Activated CD8-positive, alpha-beta memory T cell treated with anti-CD3 and anti-CD28 coated beads, Interleukin-2, amount 50 U/mL, for 48 hours (primary cell): Measurements from ENCODE around the gene C12orf43.

ENCODE experiments used
- DNase-seq: peaks from one replicate; pipeline ENCODE4 v3.0.0-alpha.2; 2020

C12orf43 gene

DNA sequence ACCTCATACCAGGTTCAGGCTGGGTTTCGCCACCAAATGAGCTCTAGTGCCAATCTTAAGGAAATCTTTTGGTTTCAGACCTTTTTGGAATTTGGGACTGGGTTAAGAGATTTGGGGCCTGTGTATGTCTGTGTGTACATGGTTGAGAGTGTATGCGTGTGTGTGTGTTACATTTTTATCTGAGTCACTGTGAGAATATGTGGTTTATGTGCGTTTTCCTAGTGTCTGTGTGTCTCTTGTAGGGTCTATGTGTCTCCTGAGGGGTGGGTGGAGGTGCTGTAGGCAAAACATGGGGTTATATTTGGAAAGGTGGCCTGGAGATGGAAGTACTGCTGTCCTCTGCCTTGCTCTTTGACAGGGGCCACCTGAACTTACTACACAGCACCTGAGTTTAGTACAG, 17.9 kb downstream of the C12orf43 start:
- no peak for DNase-seq

DNA sequence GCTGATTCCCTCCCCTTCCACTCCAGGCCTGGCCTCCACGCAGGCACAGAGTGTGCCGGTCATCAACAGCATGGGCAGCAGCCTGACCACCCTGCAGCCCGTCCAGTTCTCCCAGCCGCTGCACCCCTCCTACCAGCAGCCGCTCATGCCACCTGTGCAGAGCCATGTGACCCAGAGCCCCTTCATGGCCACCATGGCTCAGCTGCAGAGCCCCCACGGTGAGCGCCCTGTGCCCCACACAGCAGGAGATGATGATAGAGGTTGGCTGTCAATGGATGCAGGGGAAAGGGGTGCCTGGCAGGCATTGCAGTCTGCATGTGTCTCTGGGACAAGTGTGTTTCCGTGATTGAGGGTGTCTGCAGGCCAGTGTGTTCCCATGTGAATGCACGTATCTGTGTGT, 18.8 kb downstream of the C12orf43 start:
- DNase-seq: no peak

DNA sequence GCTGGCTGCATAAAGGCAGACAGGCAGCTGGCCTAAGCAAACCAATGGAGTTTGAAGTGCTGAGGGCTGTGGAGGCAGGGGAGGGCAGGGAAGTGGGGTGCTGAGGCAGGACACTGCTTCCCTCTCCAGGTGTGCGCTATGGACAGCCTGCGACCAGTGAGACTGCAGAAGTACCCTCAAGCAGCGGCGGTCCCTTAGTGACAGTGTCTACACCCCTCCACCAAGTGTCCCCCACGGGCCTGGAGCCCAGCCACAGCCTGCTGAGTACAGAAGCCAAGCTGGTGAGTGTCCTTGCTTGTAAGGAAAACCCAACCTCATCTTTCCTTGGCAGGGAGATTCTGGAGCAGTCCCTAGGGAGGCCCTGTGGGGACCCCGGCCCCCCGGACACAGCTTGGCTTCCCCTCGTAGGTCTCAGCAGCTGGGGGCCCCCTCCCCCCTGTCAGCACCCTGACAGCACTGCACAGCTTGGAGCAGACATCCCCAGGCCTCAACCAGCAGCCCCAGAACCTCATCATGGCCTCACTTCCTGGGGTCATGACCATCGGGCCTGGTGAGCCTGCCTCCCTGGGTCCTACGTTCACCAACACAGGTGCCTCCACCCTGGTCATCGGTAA, 20.0 kb downstream of the C12orf43 start:
- no peak for DNase-seq

DNA sequence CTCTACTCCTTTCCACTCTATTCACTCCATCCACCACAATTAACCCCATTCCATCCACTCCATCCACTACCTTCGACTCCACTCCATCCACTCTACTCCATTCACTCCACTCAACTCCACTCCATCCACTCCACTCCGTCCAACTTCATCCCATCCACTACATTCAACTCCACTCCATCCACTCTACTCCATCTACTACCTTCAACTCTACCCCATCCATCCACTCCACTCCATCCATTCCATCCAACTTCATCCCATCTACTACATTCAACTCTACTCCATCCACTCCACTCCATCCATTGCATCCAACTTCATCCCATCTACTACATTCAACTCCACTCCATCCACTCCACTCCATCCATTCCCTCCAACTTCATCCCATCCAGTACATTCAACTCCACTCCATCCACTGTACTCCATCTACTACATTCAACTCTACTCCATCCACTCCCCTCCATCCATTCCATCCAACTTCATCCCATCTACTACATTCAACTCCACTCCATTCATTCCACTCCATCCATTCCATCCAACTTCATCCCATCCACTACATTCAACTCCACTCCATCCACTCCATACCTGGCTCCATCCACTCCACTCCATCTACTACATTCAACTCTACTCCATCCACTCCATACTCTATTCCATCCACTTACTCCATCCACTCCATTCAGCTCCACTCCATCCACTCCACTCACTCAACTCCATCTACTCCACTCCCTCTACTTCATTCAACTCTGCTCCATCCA, 21.5 kb downstream of the C12orf43 start:
- no peak for DNase-seq

DNA sequence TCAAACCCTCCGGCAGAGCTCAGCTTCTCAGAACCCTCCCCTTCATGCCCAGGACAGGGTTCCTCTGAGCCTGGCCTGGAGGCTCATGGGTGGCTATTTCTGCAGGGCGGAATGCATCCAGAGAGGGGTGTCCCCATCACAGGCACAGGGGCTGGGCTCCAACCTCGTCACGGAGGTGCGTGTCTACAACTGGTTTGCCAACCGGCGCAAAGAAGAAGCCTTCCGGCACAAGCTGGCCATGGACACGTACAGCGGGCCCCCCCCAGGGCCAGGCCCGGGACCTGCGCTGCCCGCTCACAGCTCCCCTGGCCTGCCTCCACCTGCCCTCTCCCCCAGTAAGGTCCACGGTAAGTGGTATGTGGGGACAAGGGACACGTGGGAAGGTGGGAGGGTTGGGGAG, 22.2 kb downstream of the C12orf43 start:
- no peak for DNase-seq

DNA sequence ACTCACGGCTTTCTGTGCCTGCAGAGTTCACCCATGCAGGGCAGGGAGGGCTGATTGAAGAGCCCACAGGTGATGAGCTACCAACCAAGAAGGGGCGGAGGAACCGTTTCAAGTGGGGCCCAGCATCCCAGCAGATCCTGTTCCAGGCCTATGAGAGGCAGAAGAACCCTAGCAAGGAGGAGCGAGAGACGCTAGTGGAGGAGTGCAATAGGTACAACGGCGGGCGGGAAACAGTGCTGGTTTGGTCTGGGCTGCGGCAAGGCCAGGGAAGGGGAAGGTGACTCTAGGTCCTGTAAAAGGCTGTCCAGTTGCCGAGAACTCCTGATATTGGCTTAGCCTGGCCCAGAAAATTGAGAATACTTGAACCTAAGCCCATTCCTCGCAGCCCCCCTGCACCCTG, 22.8 kb downstream of the C12orf43 start:
- DNase-seq: no peak

DNA sequence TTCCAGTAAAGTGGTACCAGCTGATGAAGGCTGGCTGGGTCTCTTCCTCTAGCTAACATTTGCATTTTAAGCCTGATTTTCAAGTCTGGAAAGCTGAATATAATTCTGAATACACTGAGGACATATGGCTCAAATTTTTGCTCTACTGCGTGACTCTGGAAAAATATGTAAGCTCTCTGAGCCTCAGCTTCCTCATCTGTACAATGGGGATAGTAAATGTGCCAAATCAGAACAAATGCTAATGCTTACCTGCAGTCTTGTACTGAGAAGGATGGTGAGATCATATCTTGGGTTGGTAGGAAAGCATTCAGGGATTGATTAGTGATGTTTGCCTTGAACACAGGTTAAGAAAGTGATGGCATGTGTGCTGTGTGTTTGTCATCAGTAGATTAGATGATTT, 23.3 kb downstream of the C12orf43 start:
- no peak for DNase-seq

DNA sequence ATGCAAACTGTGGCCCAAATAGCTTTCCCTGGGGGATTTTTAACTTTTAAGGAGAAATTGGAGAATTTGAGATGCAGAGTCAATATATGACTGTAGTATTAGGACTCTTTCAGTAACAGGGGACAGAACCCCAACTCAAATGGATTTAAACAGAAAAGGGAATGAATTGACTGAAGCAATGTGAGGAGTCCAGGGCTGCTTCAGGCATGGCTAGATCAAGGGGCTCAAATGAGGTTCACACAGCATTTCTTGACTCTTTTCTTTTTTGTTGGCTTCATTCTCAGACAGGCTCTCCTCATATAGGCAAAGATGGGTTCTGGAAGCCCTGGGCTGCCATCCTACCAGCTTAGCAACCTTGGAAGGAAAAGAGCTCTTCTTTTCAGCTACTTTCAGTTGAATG, 24.3 kb downstream of the C12orf43 start:
- DNase-seq: no peak

DNA sequence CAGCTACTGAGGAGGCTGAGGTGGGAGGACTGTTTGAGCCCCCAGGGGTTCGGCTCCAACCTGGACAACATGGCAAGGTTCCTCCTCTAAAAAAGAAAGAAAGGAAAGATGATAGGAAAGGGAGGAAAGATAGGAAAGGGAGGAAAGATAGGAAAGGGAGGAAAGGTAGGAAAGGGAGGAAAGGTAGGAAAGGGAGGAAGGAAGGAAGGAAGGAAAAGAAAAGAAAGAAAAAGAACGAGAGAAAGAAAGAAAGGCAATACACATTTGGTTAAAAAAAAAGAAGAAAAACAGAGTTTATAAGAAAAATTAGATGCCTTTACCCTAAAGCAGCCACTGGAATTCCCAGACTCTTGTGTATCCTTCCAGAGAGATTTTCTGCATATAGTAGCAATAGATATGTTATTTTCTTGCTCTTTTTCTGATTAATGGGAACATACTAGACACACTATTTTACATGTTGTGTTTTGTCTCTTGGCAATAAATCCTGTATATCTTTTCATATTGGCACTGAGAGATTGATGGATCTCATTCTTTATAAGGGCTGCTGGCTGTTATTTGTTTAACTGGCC, 25.7 kb downstream of the C12orf43 start:
- DNase-seq: no peak

DNA sequence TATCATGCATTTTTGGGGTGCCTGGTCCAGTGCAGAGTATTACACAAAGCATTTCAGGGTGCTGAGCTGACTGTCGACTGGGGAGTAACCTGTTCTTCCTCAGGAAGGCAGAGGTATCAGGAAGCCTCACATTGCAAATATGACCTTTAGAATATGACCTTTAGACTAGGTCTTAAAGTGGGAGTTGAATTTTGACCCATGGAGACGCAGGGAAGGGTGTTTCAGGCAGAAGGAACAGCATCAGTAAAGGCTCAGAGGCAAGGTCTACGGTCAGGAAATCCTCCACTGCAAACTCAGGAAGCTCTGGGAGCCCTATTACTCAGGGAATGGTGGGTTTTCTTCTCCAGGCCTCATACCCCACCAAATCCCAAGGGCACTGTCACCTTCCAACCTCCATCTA, 26.6 kb downstream of the C12orf43 start:
- DNase-seq: no peak

DNA sequence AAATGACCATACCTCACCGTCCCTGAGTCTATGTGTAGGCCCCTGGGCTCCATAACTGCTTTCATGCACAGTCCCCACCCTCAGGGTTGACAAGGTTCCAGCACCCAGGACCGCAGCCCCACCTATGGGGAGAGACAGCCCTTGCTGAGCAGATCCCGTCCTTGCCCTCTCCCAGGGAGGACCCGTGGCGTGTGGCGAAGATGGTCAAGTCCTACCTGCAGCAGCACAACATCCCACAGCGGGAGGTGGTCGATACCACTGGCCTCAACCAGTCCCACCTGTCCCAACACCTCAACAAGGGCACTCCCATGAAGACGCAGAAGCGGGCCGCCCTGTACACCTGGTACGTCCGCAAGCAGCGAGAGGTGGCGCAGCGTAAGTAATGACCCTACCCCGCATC, 27.6 kb downstream of the C12orf43 start:
- no peak for DNase-seq

DNA sequence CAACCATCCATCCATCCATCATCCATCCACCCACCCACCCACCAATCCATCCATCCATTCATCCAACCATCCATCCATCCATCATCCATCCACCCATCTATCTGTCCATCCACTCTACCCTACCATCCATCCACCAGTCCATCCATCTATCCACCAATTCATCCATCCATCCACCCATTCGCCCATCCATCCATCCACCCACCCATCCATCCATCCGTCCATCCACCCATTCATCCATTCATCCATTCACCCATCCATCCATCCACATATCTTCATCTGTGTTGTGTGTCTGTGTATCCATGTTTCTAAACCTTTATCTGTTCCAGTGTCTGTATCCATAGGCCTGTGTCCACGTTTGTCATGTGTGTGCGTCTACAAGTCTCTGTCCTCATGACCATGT, 28.1 kb downstream of the C12orf43 start:
- DNase-seq: no peak

DNA sequence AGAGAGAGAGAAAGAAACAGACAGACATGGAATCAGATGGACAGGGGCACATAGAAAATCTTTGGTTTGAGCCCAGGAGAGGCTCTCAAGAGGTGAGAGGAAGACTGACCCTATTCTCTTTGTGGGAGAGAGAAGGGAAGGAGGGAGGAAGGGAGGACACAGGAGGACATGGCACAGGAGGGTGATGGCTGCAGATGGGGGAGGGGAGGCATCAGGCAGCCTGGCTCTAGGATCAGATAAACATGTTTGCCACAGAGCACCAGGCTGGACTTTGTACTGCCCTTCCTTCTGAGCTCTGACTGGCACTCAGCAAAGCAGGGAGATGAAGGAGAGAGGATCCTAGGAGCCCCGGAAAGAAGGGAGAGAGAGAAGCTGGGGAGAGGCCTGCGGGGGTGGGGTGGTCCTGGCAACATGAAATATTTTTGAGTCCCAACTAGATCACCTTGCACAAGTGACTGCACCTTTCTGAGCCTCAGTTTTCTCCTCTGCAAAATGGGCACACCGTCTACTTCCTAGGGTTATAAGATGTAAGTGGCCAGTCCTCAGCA, 31.9 kb downstream of the C12orf43 start:
- no peak for DNase-seq

DNA sequence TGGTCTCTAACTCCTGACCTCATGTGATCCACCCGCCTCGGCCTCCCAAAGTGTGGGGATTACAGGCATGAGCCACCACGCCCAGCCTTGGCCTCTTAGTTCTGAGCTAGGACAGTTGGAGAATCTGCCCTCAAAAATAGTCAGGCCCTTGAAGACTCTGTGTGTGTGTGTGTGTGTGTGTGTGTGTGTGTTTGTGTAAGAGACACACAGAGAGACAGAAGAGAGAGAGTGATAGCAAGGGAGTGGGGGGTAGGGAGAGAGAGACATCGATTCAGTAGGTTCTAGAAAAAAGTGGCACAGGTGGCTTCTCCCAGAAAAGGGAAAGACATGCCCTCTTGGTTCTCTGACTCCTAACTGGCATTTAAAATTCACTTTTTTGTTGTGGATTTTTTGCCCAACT, 32.5 kb downstream of the C12orf43 start:
- no peak for DNase-seq

DNA sequence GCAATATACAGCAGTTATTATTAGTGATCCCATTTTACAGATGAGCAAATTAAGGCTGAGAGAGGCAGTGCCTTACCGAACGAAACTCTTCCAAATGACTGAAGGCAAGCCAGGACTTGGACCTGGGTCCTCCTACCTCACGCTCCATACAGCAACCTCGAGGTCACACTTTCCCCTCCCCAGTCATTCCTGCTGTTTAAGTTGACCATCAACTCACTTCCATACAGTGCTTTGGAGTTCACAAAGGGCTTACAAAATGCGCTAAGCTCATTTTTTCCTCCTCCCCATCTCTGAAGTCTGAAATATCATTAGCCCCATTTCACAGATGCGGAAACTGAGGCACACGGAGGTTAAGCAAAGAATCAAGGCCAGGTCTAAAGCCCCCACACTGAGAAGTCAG, 33.6 kb downstream of the C12orf43 start:
- DNase-seq: no peak

DNA sequence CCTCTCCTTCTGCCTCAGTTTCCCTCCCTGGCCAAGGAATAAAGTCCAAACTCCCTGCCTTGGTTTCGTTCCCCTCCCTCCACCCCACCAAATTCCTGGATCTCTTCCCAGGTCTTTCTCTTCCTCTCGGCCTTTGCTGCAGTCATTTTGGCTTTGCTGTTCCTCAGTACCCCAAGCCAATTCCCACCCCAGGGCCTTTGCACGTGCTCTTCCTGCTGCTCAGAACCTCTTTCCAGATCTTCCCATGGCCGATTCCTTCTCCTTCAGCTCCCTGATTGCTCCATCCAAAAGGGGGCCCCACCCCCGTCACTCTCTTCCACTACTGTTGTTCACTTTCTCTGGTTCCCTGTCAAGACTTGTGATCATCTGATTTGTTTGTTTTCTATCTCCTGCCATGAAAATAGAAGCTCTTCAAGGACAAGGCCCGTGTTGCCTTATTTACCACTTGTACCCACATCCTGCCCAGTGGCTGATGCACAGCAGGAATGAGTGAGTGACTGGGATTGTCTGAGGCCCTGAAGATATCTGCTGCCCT, 34.8 kb downstream of the C12orf43 start:
- DNase-seq: no peak

DNA sequence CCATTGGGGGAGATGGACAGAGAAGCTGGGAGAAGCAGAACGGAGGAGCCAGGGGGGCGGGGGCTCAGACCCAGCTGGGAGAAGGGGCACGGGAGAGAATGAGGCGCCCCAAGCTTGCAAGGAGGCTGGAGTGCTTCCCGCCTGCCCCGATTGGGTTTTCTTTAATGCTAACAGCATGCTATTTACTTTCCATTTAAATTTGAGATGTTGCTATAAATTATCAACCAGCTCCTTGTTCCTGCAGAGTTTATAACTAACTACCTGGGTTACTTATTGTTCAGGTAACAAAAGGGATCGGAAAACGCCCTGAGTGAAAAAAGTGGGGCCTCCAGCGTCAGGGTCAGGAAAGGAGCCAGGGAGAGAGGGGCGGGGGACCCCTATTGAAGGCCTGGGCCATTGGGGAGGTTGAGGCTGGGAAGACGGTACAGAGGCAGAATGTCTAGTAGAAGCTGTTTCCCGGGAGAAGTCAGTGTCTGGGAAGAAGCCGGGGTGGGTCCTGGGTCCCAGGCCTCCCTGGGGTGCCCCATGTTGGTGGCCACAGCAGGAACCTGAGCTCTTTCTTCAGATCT, 35.4 kb downstream of the C12orf43 start:
- DNase-seq: no peak

DNA sequence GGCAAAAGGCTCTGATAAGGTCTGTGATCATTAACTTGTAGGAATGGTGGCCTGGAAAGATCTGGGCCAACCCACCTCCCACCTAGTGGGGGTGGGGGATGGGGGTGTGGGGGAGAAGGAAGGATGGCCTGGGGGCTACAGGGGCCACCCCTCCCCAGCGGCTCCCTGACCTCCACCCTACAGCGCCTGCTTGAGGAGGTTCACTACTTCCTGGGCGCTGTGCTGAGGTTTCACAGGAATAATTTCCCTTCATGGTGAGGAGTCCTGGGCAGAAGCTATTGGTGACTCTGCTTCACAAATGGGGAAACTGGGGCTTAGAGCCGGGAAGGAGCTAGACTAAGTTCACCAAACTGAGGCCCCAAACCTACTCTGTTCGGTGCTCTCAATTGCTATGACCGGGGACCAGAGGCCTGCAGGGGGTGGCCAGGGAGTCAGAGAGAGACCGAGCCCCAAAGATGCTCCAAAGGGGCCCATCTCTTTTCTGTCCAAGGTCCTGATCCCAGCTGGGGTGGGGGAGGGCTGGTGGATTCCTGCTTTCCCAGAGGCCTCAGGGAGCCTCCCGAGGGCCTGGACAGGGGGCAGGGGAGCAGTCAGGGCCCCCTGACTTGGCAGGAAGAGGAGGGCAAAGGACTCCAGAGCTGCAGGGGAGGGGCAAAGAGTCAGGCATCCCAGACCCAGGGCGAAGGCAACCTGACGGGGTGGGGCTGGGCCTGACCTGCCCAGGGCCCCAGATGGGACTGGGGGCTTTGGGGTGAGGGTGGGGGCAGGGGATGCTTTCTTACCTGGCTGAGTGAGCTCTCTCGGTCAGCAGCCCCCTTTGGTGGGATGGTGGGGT, 36.2 kb downstream of the C12orf43 start:
- DNase-seq: no peak

DNA sequence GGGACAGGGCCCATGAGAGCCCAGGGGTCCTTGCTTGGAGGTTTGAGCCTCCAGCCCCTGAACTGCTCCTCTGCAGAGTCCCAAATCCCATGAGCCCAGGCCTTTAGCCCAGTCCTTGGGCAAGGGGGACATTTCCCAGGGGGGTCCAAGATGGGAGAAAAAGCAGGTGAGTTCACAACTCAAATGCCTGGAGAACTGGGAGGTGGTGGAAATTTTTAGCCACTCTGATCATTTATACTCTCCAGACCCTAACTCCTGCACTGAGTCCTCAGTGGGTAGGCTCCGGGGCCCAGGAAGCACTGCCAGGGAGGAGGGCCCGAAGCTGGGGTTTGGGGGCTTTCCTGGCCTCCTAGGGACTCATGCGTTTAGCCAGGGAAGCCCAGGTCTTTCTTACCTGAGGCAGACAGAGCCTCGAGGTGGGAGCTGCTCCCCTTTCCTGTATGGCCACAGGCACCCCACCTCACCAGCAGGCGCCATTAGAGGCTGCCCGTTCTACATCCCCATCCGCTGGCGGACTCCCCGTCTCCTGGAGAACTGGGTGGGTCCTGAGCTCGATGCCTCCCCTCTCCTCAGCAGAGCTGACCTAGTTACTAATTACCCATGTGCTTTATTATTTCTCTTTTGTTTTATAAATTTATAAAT, 36.9 kb downstream of the C12orf43 start:
- DNase-seq: no peak

DNA sequence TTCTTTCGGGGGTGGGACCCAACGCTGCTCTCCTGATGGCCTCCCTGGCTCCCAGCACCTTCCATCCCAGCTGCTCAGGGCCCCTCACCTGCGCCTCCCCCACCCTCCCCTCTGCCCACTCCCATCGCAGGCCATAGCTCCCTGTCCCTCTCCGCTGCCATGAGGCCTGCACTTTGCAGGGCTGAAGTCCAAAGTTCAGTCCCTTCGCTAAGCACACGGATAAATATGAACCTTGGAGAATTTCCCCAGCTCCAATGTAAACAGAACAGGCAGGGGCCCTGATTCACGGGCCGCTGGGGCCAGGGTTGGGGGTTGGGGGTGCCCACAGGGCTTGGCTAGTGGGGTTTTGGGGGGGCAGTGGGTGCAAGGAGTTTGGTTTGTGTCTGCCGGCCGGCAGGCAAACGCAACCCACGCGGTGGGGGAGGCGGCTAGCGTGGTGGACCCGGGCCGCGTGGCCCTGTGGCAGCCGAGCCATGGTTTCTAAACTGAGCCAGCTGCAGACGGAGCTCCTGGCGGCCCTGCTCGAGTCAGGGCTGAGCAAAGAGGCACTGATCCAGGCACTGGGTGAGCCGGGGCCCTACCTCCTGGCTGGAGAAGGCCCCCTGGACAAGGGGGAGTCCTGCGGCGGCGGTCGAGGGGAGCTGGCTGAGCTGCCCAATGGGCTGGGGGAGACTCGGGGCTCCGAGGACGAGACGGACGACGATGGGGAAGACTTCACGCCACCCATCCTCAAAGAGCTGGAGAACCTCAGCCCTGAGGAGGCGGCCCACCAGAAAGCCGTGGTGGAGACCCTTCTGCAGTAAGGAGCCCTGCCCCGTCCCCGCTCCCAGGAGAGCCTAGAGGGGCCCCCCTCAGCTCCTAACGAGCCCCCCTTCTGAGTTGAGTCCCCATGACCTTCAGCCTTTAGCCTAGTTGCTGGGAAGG, 37.7 kb downstream of the C12orf43 start, which contains the start of gene HNF1A:
TSS of gene HNF1A (plus strand) at position 248 of the 924 bp plus-strand sequence. CDS start at position 474, 226 bp downstream.
- DNase-seq: no peak
